GM20000 (cell line): Measurements from ENCODE around the gene ISCA2.

ENCODE experiments used
- DNase-seq: peaks from one replicate; pipeline ENCODE4 v3.0.0; 2012; ENCODE audit warnings: low spot score
- TF ChIP-seq, protein P1 (sequence below): IDR thresholded peaks from 2 replicates; pipeline ENCODE4 v1.5.1; 2012; ENCODE audit warnings: mild to moderate bottlenecking, control low read depth; ENCODE audit errors: extremely low read depth, missing control alignments

ISCA2 gene

GRCh38 chr14:74500417-74501134 is 7.0 kb downstream of the ISCA2 start:
- no peak for DNase-seq
- TF ChIP-seq, protein P1, sequence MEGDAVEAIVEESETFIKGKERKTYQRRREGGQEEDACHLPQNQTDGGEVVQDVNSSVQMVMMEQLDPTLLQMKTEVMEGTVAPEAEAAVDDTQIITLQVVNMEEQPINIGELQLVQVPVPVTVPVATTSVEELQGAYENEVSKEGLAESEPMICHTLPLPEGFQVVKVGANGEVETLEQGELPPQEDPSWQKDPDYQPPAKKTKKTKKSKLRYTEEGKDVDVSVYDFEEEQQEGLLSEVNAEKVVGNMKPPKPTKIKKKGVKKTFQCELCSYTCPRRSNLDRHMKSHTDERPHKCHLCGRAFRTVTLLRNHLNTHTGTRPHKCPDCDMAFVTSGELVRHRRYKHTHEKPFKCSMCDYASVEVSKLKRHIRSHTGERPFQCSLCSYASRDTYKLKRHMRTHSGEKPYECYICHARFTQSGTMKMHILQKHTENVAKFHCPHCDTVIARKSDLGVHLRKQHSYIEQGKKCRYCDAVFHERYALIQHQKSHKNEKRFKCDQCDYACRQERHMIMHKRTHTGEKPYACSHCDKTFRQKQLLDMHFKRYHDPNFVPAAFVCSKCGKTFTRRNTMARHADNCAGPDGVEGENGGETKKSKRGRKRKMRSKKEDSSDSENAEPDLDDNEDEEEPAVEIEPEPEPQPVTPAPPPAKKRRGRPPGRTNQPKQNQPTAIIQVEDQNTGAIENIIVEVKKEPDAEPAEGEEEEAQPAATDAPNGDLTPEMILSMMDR: no peak

DNA sequence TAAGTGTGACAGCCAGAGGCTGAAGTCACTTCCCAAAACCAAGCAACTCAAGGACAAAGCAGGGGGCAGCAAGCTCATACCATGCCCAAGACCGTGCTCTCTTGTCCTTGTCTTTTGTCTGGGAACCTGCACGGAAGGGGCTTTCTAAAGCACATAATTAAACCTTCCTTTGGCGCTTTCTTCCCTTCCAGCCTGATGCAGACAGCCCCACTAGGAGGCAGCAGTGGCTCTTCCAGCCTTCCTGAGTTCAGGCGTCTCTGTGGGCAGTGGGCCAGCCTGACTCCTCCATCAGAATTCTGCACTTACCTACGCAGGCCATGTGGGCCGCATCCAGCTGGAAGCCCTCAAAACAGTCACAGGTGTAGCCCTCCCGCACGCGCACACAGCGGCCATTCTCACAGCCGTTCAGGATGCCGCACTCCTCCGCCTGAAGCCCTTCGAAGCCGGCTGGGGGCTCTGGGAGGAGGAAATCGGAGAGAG is 7.6 kb downstream of the ISCA2 start:
- TF ChIP-seq, protein P1: peak; percentile 14

GRCh38 chr14:74501691-74502090 is 8.1 kb downstream of the ISCA2 start:
- no peak for DNase-seq
- TF ChIP-seq, protein P1: no peak

More for the DNA sequence above, 7.6 kb downstream of the ISCA2 start:
- DNase-seq: no peak

GRCh38 chr14:74502236-74503019 is 8.9 kb downstream of the ISCA2 start:
- DNase-seq: peak; percentile 50
- TF ChIP-seq, protein P1: peak; percentile 46

- no peak for DNase-seq
Observed at GRCh38 chr14:74503291-74503937, 9.8 kb downstream of the ISCA2 start.

DNA sequence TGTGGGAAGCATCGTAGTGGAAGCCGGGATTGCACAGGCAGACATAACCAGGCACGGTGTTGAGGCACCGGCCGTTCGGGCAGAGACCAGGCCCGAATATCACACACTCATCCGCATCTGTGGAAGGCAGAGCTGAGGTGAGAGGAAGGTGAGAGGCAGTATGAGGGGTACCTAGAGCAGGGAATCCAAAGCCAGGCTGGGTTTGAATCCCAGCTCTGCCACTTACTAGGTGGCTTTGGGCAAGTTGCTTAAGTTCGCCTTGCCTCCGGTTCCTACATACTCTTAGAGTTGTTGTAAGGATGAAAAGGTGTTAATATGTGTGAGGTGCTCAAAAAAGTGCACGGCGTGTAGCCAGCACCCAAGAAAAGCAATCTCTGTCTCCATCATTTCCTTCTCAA is 10.4 kb downstream of the ISCA2 start:
- DNase-seq: no peak
- TF ChIP-seq, protein P1: no peak

More at GRCh38 chr14:74503291-74503937, 9.8 kb downstream of the ISCA2 start:
- TF ChIP-seq, protein P1: no peak
